Bone marrow (tissue), 2 donors: ENCODE measurements around the gene TCL1A.
"Not testable (repeated sequence)": the region's sequence is repeated elsewhere in the genome, so short reads cannot be mapped to it uniquely, and the experiment has no call there.

Source experiments
- DNase-seq, 2 donors: peaks; one replicate each; lab custom pipeline; 2025; lab: John Stamatoyannopoulos, UW

The TCL1A gene

GRCh38 chr14:95677179-95677835 lies 36.6 kb downstream of the TCL1A start:
- no peak for DNase-seq

- no peak for DNase-seq
Observed at GRCh38 chr14:95675486-95675885, 38.4 kb downstream of the TCL1A start.

GRCh38 chr14:95674613-95675012 lies 39.3 kb downstream of the TCL1A start:
- DNase-seq, result no peak

GRCh38 chr14:95668235-95668772 lies 45.6 kb downstream of the TCL1A start:
- DNase-seq, result no peak

GRCh38 chr14:95667249-95667693 lies 46.7 kb downstream of the TCL1A start:
- DNase-seq, result no peak

- DNase-seq, result no peak
Observed at GRCh38 chr14:95666450-95666849, 47.5 kb downstream of the TCL1A start.

- DNase-seq, result not testable (repeated sequence)
Observed at GRCh38 chr14:95665530-95665929, 48.4 kb downstream of the TCL1A start.

- DNase-seq, result no peak
Observed at GRCh38 chr14:95664546-95664945, 49.4 kb downstream of the TCL1A start.

- DNase-seq, result no peak
Observed at GRCh38 chr14:95664066-95664465, 49.9 kb downstream of the TCL1A start.

GRCh38 chr14:95663226-95663797 lies 50.6 kb downstream of the TCL1A start:
- DNase-seq, result no peak

- DNase-seq, result peak in 1 of 2 donors; percentile 8
Observed at GRCh38 chr14:95662376-95663186, 51.3 kb downstream of the TCL1A start.

- no peak for DNase-seq
Observed at GRCh38 chr14:95660651-95661515, 53.0 kb downstream of the TCL1A start.

GRCh38 chr14:95659990-95660385 lies 53.9 kb downstream of the TCL1A start:
- no peak for DNase-seq
